Measurements from ENCODE around the gene ALPG. TPM values are rescaled to one million over a fixed set of nuclear protein-coding genes. Genes with fewer than 3 reads are reported as not detected.
"Not testable (repeated sequence)": the region's sequence is repeated elsewhere in the genome, so short reads cannot be mapped to it uniquely, and the experiment has no call there.

The ALPG gene
- polyA plus RNA-seq (ENCODE audit: insufficient read length): not detected

GRCh38 chr2:232406556-232407310 is at the start of gene ALPG:
Gene ALPG (plus strand): TSS chr2:232406844. CDS start chr2:232406895, 51 bp downstream.
- DNase-seq: no peak

DNA sequence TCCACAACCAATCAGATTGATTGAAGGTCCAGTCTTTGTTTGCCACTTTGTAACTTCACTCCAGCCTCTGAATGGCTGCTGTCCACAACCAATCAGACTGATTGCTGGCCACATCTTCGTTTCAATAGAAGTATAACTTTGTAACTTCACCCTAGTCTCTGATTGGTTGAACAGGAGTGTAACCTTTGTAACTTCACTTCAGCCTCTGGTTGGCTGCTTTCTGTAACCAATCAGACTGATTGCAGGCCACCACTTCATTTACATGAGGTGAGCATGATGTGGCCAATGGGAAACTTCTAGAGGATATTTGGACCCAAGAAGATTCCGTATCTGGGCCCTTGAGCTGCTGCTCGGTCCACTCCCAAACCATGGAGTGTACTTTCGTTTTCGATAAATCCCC is 45.0 kb upstream of the ALPG start:
- no peak for DNase-seq

DNA sequence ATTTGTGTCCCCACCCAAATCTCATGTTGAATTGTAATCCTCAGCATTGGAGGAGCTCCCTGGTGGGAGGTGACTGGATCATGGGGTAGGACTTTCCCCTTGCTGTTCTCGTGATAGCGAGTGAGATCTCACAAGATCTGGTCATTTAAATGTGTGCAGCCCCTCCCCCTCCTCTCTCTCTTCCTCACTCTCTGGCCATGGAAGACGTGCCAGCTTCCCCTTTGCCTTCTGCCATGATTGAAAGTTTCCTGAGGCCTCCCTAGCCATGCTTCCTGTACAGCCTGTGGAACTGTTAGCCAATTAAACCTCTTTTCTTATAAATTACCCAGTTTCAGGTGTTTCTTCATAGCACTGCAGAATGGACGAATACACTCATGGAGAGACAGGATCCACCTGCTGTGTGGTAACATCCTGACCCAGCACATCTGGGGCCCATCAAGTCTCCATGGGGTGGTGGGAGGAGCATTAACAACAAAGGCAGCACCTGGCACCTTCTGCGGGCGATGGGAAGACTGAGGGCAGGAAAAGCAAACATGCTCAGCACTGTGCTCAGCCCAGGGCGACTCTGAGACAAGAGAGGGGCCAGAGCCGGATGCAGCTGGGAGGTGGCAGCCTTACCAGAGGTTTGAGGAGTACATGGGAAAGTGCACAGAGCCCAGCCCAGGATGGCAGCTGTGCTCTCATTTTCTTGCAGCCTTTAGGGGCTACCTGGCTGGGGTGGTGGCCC is 44.3 kb upstream of the ALPG start:
- DNase-seq: no peak

- not testable (repeated sequence) for DNase-seq
Observed at GRCh38 chr2:232363064-232363783, 43.4 kb upstream of the ALPG start.

DNA sequence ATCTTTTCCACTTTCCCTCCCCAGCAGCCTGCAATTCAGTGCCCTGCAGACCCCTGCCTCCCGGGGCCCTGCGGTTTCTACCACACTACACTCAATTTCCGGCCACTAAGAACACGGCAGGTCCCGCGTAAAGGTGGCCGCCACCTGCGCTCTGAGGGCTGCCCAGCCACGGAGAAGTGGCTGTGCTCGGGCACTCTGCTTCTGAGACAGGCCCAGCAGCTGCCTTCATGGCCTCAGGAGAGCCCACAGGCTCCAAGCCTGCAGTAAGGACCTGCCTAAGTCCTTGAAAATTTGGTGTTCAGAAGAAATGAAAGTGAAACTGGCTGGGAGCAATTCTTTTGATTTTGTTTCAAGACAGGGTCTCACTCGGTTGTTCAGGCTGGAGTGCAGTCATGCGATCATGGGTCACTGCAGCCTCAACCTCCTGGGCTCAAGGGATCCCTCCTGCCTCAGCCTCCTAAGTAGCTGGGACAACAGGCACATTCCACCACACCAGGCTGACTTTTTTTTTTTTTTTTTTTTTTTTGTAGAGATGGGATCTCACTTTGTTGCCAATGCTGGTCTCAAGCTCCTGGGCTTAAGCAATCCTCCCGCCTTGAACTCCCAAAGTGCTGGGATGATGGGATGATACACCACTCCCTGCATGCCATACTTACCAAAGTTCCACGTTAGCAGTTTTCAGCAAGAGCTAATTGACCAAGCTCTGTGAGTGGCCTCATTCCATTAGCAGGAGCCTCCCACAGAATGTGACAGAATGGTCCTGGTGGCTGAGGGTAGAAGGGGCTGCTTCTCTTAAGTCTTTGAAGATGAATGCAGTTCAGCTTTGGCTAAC is 42.6 kb upstream of the ALPG start:
- DNase-seq: no peak

DNA sequence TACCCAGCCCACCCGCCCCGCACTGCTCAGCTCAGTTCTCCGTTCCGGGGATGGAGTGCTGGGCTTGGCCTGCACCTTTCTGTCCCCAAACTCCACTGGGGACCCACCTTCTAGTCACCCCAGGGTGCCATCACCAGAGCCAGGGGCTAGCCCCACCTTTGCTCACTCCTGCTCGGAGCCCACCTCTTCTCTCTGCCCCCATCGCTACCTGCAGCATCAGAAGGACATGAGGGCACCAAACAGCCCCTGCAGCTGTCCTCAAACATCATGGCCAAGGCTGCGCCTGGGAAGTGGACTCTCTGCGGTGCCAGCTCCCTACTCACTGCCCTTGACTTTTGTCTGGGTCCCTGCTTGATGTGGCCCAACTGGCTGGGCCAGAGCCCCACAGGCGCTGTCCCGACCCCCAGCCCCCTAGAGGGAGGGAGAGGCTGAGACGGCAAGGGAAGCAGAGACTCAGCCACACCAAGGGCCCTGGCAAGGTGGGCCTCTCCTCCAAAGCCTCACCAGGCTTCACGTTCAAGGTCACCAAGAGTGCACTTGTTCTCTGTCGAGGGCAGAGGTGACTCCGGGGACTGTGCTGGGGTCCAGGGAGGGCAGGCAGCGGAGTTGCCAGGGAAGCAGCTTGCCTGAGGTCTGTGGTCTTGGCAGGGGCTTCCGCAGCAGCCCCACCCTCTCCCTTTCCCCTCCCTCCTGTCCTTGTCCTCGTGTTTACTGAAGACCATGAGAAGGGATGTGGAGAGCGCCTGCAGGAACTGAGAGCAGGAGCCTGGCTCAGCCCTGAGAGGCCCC is 41.6 kb upstream of the ALPG start:
- DNase-seq: not testable (repeated sequence)

- no peak for DNase-seq
Observed at GRCh38 chr2:232365621-232366321, 40.9 kb upstream of the ALPG start.

DNA sequence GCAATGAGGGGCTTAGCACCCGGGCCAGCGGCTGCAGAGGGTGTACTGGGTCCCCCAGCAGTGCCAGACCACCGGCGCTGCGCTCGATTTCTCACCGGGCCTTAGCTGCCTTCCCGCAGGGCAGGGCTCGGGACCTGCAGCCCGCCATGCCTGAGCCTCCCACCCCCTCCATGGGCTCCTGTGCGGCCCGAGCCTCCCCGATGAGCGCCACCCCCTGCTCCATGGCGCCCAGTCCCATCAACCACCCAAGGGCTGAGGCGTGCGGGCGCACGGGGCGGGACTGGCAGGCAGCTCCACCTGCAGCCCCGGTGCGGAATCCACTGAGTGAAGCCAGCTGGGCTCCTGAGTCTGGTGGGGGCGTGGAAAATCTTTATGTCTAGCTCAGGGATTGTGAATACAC is 40.2 kb upstream of the ALPG start:
- not testable (repeated sequence) for DNase-seq

DNA sequence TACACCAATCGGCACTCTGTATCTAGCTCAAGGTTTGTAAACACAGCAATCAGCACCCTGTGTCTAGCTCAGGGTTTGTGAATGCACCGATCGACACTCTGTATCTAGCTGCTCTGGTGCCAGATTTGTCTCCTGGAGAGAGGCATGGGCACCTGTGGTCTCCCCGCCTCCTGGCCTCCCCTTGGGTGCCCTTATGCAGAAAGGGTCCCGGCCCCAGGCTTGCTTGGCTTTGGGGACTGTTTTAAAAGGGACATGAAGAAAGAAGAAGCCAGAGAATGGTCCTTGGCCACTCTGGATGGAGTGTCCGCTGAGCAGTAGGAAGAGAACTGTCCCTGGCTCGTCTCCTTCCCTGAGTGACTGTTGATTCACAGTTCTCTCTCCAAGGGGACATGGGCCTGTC is 39.6 kb upstream of the ALPG start:
- DNase-seq: no peak

GRCh38 chr2:232367591-232368233 is 38.9 kb upstream of the ALPG start:
- DNase-seq: no peak

DNA sequence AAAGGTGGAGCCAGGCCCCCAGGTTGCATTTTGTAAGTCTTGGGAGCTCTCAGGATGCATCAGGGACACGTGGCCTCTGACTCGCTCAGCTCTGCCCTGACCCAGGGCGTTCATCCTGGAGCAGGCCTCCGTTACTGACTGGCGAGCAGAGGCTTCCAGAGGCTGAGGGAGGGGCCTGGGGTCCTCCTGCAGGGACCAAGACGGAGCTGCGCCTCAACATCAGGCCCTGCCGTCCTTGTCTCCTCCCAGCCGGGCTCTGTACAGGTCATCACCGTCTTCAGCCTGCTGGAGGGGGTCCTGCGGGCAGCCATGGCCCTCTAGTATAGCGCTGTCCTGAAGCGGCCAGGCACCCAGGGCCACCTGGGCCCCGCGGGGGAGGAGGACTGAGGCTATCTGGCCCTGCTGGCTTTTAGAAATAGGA is 38.3 kb upstream of the ALPG start:
- no peak for DNase-seq

DNA sequence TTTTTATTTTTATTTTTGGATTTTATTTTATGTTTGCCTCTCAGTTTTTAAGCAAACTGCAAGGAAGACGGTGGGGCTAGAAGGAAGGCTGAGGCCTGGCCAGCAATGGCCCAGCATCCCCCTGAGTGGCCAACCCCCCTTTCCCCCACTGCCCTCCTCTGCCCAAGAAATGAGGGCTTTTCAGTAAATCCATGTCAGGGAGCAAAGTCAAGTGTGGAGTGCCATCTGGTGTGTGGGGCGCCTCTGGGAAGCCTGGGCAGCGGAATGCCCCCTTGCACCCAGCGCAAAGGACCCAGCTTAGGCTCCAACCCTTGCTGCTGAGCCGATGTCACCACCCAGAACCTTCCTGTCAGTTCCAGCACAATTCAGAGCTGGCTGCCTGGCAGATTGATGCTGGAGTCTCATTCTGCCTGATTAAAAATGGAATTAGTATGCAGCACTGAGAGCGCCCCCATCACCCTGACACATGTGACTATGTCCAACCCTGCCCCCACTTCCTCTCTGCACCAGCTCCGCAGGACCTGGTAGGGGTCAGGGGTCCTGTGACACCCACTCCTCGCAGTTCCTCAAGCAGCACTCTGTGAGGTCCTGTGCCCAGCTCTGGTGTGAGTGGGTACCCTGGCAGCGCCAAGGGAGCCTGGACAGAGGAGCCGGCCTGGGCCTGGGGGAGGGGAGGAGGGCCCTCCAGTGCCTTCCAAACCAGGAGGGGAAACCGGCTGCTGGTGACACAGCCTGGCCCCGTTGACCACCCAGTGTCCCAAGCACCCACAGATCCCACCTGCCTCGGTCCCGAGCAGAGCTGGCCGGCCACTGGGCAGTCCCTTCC is 37.3 kb upstream of the ALPG start:
- DNase-seq: no peak

DNA sequence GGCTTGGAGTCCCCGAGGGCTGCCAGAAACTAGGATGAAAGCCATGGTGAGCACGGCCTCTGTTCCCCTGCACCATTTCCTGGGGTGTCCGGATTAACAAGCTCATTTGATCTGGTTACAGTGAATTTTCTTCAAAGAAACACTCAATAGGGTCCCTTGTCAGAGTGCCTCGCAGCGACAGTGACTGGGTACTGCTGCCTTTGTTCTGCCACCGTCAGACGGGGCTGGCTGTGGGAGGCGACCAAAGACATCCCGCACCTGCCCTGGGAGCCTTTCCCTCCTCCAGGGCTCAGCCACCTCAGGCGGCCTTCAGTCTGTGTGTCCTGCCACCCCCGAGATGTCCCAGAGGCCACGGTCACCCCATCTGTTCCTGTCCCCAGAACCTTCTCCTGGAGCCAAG is 36.6 kb upstream of the ALPG start:
- DNase-seq: not testable (repeated sequence)

GRCh38 chr2:232372231-232373208 is 34.1 kb upstream of the ALPG start:
- no peak for DNase-seq

DNA sequence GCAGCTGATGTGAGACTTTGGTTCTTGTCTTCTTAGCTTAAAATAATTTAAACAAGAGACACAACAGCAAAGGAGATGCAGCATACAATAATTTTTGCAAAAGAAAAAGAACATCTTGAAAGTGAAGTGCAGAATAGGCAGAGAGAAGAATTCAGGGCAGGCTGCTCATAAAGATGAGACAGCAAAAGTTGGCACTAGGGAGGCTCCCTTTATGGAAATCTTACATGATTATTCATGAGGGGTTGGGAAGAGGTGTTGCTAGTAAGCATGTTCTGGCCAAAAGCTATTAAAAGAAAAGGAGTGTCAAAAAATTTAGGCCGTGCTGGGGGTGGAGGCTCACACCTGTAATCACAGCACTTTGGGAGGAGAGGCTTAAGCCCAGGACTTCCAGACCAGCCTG is 32.3 kb upstream of the ALPG start:
- no peak for DNase-seq

GRCh38 chr2:232375164-232375563 is 31.5 kb upstream of the ALPG start:
- DNase-seq: no peak

GRCh38 chr2:232376260-232376659 is 30.4 kb upstream of the ALPG start:
- DNase-seq: no peak

- no peak for DNase-seq
Observed at GRCh38 chr2:232376713-232377112, 29.9 kb upstream of the ALPG start.

All from hindlimb muscle (tissue), 1 donor.